Amniotic stem cell (primary cell): ENCODE results near the gene MS4A14.
"Not testable (repeated sequence)": the region's sequence is repeated elsewhere in the genome, so short reads cannot be mapped to it uniquely, and the experiment has no call there.

ENCODE experiments used
- DNase-seq: peaks from one replicate; lab custom pipeline; 2025; lab: John Stamatoyannopoulos, UW

MS4A14 gene

GRCh38 chr11:60396382-60396781 is at the start of gene MS4A14:
Gene MS4A14, plus strand, starts transcription at chr11:60396459. Its CDS starts 120 bp downstream, at chr11:60396579.
- no peak for DNase-seq

GRCh38 chr11:60347084-60347797 is 49.0 kb upstream of the MS4A14 start:
- no peak for DNase-seq

GRCh38 chr11:60348116-60348515 is 48.1 kb upstream of the MS4A14 start:
- DNase-seq = no peak

- no peak for DNase-seq
Observed at GRCh38 chr11:60349990-60350389, 46.3 kb upstream of the MS4A14 start.

- no peak for DNase-seq
Observed at GRCh38 chr11:60357771-60358170, 38.5 kb upstream of the MS4A14 start.

- no peak for DNase-seq
Observed at GRCh38 chr11:60360621-60361020, 35.6 kb upstream of the MS4A14 start.

GRCh38 chr11:60362241-60362640 is 34.0 kb upstream of the MS4A14 start:
- DNase-seq = no peak

GRCh38 chr11:60363542-60364470 is 32.5 kb upstream of the MS4A14 start:
- DNase-seq = peak; percentile 7

GRCh38 chr11:60366262-60366904 is 29.9 kb upstream of the MS4A14 start:
- DNase-seq = not testable (repeated sequence)

GRCh38 chr11:60367009-60367408 is 29.2 kb upstream of the MS4A14 start:
- no peak for DNase-seq

- no peak for DNase-seq
Observed at GRCh38 chr11:60367896-60368295, 28.4 kb upstream of the MS4A14 start.

- no peak for DNase-seq
Observed at GRCh38 chr11:60370252-60370810, 25.9 kb upstream of the MS4A14 start.

- DNase-seq = no peak
Observed at GRCh38 chr11:60370811-60371298, 25.4 kb upstream of the MS4A14 start.

- DNase-seq = no peak
Observed at GRCh38 chr11:60371386-60371785, 24.9 kb upstream of the MS4A14 start.

- no peak for DNase-seq
Observed at GRCh38 chr11:60371854-60372253, 24.4 kb upstream of the MS4A14 start.

- no peak for DNase-seq
Observed at GRCh38 chr11:60372767-60373166, 23.5 kb upstream of the MS4A14 start.

- DNase-seq = no peak
Observed at GRCh38 chr11:60375316-60375715, 20.9 kb upstream of the MS4A14 start.

GRCh38 chr11:60376601-60377000 is 19.7 kb upstream of the MS4A14 start:
- no peak for DNase-seq

GRCh38 chr11:60377401-60378136 is 18.7 kb upstream of the MS4A14 start:
- no peak for DNase-seq

GRCh38 chr11:60378354-60378753 is 17.9 kb upstream of the MS4A14 start, which contains the start of gene MS4A7:
Gene MS4A7, plus strand, starts transcription at chr11:60378532. Its CDS starts 4,610 bp downstream, at chr11:60383142.
- DNase-seq = no peak

- DNase-seq = no peak
Observed at GRCh38 chr11:60389279-60389910, 6.9 kb upstream of the MS4A14 start.
